OCI-LY1 (cell line): ENCODE data around the gene AQR.

Source experiments
- H2AFZ ChIP-seq: fragments of 200-600 bp; sonication (generic), shearing (Covaris generic); 2 replicates; pipeline ENCODE4 v1.6.0; 2014; ENCODE audit warnings: antibody characterized with exemption, mild to moderate bottlenecking, low read length
- H3F3A ChIP-seq: fragments of 200-600 bp; sonication (generic), shearing (Covaris generic); 2 replicates; pipeline ENCODE4 v1.6.0; 2014; ENCODE audit warnings: mild to moderate bottlenecking, antibody characterized with exemption, low read length, moderate library complexity; ENCODE audit not compliant: insufficient read depth
- H3K27ac ChIP-seq: fragments of 200-600 bp; sonication (generic); 2 replicates; pipeline ENCODE4 v1.5.1; 2014; ENCODE audit warnings: low read length, mixed run types, mild to moderate bottlenecking, low read depth; ENCODE audit not compliant: poor library complexity, severe bottlenecking
- H3K27me3 ChIP-seq: fragments of 200-600 bp; sonication (generic); 2 replicates; pipeline ENCODE4 v1.6.0; 2014; ENCODE audit warnings: antibody characterized with exemption, mild to moderate bottlenecking, low read length, moderate library complexity; ENCODE audit not compliant: insufficient read depth
- H3K36me3 ChIP-seq: fragments of 200-600 bp; sonication (generic); 2 replicates; pipeline ENCODE4 v1.6.1; 2014; ENCODE audit warnings: mild to moderate bottlenecking, antibody characterized with exemption, low read length, moderate library complexity, mixed read lengths; ENCODE audit not compliant: insufficient read depth
- H3K4me1 ChIP-seq: fragments of 200-600 bp; sonication (generic); 2 replicates; pipeline ENCODE4 v1.5.1; 2014; ENCODE audit warnings: mild to moderate bottlenecking, low read length, moderate library complexity; ENCODE audit not compliant: insufficient read depth, severe bottlenecking
- H3K4me2 ChIP-seq: fragments of 200-600 bp; sonication (generic), shearing (Covaris generic); 2 replicates; pipeline ENCODE4 v1.6.1; 2014; ENCODE audit warnings: low read length
- H3K4me3 ChIP-seq: fragments of 200-600 bp; sonication (generic); 2 replicates; pipeline ENCODE4 v1.5.1; 2014; ENCODE audit warnings: low read length, low read depth, mild to moderate bottlenecking, mixed read lengths; ENCODE audit not compliant: poor library complexity, severe bottlenecking
- H3K79me2 ChIP-seq: fragments of 200-600 bp; shearing (Covaris generic); 2 replicates; pipeline ENCODE4 v1.6.1; 2016; ENCODE audit warnings: mixed run types, low read length, mixed read lengths; ENCODE audit not compliant: insufficient read depth
- H3K9ac ChIP-seq: fragments of 200-600 bp; sonication (generic), shearing (Covaris generic); 2 replicates; pipeline ENCODE4 v1.6.1; 2014; ENCODE audit warnings: mild to moderate bottlenecking, low read length, mixed read lengths
- H3K9me2 ChIP-seq: fragments of 200-600 bp; sonication (generic), shearing (Covaris generic); 2 replicates; pipeline ENCODE4 v1.6.1; 2014; ENCODE audit warnings: low read depth, mild to moderate bottlenecking, low read length, mixed read lengths
- H3K9me3 ChIP-seq: fragments of 200-600 bp; shearing (Covaris generic); 2 replicates; pipeline ENCODE4 v1.6.1; 2014; ENCODE audit warnings: low read length, mixed read lengths
- H4K20me1 ChIP-seq: fragments of 200-600 bp; sonication (generic), shearing (Covaris generic); 2 replicates; pipeline ENCODE4 v1.6.0; 2016; ENCODE audit warnings: mild to moderate bottlenecking, low read length; ENCODE audit not compliant: insufficient read depth
- CTCF ChIP-seq: fragments of 200-600 bp; sonication (generic), shearing (Covaris generic); IDR thresholded peaks from 2 replicates; pipeline ENCODE4 v1.5.1; 2017; ENCODE audit warnings: mild to moderate bottlenecking, antibody characterized with exemption, low read length, moderate library complexity, mixed read lengths
- EZH2 ChIP-seq: fragments of 200-600 bp; sonication (generic), shearing (Covaris generic); IDR thresholded peaks from 2 replicates; pipeline ENCODE4 v1.8.0; 2017; ENCODE audit warnings: borderline replicate concordance, mixed run types, mild to moderate bottlenecking, antibody characterized with exemption, low read length, moderate library complexity, mixed read lengths

The AQR gene

GRCh38 chr15:35007397-35007796 lies 37.9 kb upstream of the AQR start:
- H3K4me2 ChIP-seq = no peak overlapping the region
- H2AFZ ChIP-seq = no peak overlapping the region
- no peak overlapping the region for H3K27ac ChIP-seq
- no peaks in the 10 kb centered on the region for H3K36me3 ChIP-seq
- H3F3A ChIP-seq = no peaks in the 10 kb centered on the region
- no peaks in the 10 kb centered on the region for H4K20me1 ChIP-seq
- no peaks in the 10 kb centered on the region for H3K9me3 ChIP-seq
- no peak overlapping the region for H3K4me3 ChIP-seq
- TF ChIP-seq EZH2 (no peak), CTCF (no peak)
- peaks cover 5% of the 10 kb centered on the region for H3K4me1 ChIP-seq
- H3K79me2 ChIP-seq = no peaks in the 10 kb centered on the region
- no peak overlapping the region for H3K9ac ChIP-seq
- no peaks in the 10 kb centered on the region for H3K9me2 ChIP-seq
- no peaks in the 10 kb centered on the region for H3K27me3 ChIP-seq

- H3K4me2 ChIP-seq = no peak overlapping the region
- H3K27me3 ChIP-seq = no peaks in the 10 kb centered on the region
- peaks cover 5% of the 10 kb centered on the region for H3K4me1 ChIP-seq
- no peaks in the 10 kb centered on the region for H3K9me2 ChIP-seq
- H3K36me3 ChIP-seq = no peaks in the 10 kb centered on the region
- H4K20me1 ChIP-seq = no peaks in the 10 kb centered on the region
- no peaks in the 10 kb centered on the region for H3F3A ChIP-seq
- no peak overlapping the region for H3K4me3 ChIP-seq
- no peaks in the 10 kb centered on the region for H3K9me3 ChIP-seq
- no peaks in the 10 kb centered on the region for H3K79me2 ChIP-seq
- TF ChIP-seq EZH2 (no peak), CTCF (no peak)
- H2AFZ ChIP-seq = no peak overlapping the region
- no peak overlapping the region for H3K9ac ChIP-seq
- H3K27ac ChIP-seq = no peak overlapping the region
These were observed 36.4 kb upstream of the AQR start for GRCh38 chr15:35005933-35006332.

DNA sequence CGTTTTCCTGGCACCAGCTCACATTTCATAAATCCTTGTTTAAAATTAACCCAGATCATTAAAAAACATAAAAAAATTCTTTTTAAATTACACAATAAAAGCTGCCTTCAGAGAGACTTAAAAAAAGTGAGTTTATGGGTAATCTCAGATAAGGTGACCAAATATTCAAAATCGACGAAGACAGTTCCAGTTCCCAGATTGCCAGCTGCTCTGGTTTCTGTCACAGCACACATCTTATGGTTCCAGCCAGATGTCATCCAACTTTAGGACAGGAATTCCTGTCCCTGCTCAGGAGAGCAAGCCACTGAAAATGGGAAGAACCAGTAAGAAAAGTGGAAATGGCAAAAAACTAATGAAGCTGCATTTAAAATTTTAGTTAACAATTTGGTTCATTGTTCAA lies 34.4 kb upstream of the AQR start:
- no peaks in the 10 kb centered on the region for H3K9me2 ChIP-seq
- TF ChIP-seq CTCF (no peak), EZH2 (no peak)
- H3K4me2 ChIP-seq = no peak overlapping the region

More for the DNA sequence above, 34.4 kb upstream of the AQR start:
- Histone ChIP-seq H4K20me1 (no peaks in the 10 kb centered on the region), H3K27me3 (no peaks in the 10 kb centered on the region), H3K9ac (no peak overlapping the region), H3K79me2 (no peaks in the 10 kb centered on the region), H2AFZ (no peak overlapping the region), H3K9me3 (no peaks in the 10 kb centered on the region), H3K27ac (no peak overlapping the region), H3K4me1 (peaks cover 5% of the 10 kb centered on the region), H3F3A (no peaks in the 10 kb centered on the region), H3K4me3 (no peak overlapping the region), H3K36me3 (no peaks in the 10 kb centered on the region)
